GM20000 (cell line): ENCODE results near the gene C1orf216.
"Not testable (repeated sequence)": the region's sequence is repeated elsewhere in the genome, so short reads cannot be mapped to it uniquely, and the experiment has no call there.

ENCODE experiments used
- DNase-seq: peaks from one replicate; pipeline ENCODE4 v3.0.0; 2012; ENCODE audit warnings: low spot score
- TF ChIP-seq, protein P1 (sequence below): IDR thresholded peaks from 2 replicates; pipeline ENCODE4 v1.5.1; 2012; ENCODE audit warnings: mild to moderate bottlenecking, control low read depth; ENCODE audit errors: extremely low read depth, missing control alignments

C1orf216 gene

DNA sequence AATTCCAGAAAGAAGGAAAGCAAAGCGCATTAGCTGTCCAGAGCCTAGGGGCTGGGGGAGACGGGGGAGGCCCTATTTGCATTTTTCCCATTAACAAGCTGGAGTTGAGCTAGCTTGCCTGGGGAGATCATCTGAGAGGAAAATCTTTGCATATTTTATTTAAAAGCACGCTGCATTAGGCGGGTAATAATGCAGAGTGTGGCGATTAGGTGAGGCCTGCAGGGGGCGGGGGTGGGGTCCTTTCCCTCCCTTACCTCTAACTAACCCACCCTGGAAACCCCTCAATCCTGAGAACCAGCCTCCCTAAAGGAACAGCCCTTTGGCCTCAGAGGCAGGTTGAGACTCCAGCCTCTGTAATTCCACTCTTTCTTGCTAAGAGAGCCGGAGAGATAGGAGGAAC lies 16.2 kb downstream of the C1orf216 start:
- TF ChIP-seq, protein P1, sequence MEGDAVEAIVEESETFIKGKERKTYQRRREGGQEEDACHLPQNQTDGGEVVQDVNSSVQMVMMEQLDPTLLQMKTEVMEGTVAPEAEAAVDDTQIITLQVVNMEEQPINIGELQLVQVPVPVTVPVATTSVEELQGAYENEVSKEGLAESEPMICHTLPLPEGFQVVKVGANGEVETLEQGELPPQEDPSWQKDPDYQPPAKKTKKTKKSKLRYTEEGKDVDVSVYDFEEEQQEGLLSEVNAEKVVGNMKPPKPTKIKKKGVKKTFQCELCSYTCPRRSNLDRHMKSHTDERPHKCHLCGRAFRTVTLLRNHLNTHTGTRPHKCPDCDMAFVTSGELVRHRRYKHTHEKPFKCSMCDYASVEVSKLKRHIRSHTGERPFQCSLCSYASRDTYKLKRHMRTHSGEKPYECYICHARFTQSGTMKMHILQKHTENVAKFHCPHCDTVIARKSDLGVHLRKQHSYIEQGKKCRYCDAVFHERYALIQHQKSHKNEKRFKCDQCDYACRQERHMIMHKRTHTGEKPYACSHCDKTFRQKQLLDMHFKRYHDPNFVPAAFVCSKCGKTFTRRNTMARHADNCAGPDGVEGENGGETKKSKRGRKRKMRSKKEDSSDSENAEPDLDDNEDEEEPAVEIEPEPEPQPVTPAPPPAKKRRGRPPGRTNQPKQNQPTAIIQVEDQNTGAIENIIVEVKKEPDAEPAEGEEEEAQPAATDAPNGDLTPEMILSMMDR = no peak
- no peak for DNase-seq

DNA sequence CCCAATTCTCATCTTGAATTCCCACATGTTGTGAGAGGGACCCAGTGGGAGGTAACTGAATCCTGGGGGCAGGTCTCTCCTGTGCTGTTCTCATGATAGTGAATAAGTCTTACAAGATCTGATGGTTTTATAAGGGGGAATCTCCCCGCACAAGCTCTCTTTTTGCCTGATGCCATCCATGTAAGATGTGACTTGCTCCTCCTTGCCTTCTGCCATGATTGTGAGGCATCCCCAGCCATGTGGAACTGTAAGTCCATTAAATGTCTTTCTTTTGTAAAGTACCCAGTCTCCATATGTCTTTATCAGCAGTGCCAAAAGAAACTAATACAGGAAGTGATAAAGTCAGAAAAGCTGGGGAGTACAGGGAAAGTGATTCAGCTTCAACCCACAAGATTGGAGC lies 19.5 kb downstream of the C1orf216 start:
- DNase-seq = not testable (repeated sequence)

DNA sequence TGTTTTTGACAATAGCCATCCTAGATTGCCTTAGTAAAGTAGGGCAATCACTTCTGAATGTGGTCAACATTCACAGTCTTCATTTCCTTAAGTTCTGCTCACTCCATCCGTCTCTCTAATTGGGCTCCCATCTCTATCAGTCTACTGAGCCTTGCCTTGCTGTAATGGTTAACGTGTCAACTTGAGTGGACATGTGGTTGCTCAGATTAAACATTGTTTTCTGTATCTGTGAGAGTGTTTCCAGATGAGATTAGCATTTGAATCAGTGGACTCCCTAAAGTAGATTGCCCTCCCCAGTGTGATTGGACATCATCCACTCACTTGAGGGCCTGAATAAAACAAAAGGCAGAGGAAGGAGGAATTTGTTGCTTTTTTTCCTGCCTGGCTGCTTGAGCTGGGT lies 26.4 kb downstream of the C1orf216 start:
- DNase-seq = no peak
- TF ChIP-seq, protein P1 = no peak

DNA sequence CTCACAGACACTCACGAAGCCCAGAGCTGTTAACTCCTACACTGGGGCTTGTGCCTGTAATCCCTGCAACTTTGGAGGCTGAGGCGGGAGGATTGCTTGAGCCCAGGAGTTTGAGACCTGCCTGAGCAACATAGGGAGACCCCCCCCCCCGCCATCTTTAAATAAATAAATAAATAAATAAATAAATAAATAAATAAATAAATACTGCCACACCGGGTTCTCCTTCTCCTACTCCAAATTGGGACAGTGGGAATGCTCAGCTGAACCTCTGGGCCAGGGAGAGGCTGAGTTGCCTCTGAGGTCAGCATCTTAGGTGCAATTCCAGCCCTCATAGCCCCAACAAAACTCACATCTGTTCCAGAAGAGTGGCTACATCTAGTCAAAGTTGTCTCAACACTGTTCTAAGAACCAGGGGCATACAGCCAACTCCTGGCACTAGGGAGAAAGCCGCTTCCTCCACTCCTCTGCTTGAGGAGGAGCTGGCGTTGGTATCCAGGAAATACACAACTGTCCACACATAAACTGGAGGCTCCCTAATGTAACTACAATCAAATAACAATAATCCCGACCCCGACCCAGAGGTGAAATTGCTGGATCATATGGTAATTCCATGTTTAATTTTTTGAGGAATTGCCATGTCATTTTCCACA lies 27.0 kb downstream of the C1orf216 start:
- no peak for DNase-seq
- TF ChIP-seq, protein P1 = no peak

DNA sequence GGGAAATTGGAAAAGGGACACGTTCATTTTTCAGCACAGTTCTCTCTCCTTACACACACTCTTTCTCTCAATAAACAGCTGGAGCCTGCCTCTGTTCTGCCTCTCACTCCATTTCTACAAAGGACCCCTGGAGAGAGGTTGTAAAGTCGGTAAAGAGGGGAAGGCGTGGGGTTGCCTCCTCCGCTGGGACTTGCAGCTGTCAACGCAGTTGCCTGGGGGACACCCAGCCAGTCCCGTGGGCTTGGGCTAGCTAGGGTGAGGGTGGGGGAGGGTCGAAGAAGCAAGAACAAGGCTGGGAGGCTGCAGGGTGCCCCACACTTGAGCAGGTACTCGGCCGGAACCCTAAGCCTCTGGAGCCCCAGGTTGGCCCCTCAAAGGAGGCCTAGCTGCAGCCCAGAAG lies 27.6 kb downstream of the C1orf216 start:
- DNase-seq = no peak
- TF ChIP-seq, protein P1 = no peak

DNA sequence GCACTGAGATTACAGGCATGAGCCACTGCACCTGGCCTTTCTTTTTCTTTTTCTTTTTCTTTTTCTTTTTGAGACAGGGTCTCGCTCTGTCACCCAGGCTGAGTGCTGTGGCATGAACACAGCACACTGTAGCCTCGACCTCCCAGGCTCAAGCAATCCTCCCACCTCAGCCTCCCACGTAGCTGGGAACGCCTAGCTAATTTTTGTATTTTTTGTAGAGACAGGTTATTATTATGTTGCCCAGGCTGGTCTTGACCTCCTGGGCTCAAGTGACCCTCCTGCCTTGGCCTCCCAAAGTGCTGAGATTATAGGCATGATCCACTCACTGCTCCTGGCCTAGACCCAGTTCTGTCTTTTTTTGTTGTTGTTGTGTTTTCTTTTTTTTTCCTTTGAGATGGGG lies 28.6 kb downstream of the C1orf216 start:
- not testable (repeated sequence) for DNase-seq

DNA sequence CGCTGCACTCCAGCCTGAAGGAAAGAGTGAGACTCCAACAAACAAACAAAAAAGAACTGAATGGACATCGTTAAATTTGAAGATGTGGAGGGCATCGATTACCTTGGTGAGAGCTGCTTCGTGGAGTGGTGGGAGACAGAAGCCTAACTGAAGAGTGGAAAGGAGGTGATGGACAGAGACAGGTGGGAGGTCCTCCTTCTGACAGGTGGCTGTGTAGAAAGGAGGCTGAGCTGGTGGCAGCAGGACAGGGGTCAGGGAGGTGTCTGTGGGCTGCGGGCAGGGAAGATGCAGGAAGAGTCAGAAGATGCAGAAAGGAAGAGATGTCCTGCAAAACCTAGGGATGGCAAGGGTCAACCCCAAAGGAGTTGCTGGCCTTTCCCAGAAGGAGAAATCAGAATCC lies 30.5 kb downstream of the C1orf216 start:
- DNase-seq = no peak

DNA sequence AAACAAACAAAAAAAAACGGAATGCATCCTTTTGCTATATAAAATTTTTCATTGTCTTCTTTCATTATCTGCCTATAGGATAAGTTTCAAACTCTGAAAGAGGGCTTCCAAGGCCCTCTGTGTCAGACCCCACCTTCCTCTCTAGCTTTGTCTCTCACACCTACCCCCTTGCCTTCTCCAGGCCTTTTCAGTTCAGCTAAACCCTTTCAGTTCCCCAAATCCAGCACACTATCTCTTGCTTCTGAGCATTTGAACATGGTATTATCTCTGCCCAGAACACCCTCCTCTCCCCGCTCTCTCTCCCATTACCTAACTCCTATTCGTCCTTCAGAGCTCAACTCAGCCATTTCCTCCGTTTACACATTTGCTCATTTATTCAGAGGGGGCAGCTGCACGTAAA lies 35.7 kb downstream of the C1orf216 start:
- peak; percentile 24 for DNase-seq
- TF ChIP-seq, protein P1 = no peak

More for the DNA sequence above, 30.5 kb downstream of the C1orf216 start:
- TF ChIP-seq, protein P1 = no peak

DNA sequence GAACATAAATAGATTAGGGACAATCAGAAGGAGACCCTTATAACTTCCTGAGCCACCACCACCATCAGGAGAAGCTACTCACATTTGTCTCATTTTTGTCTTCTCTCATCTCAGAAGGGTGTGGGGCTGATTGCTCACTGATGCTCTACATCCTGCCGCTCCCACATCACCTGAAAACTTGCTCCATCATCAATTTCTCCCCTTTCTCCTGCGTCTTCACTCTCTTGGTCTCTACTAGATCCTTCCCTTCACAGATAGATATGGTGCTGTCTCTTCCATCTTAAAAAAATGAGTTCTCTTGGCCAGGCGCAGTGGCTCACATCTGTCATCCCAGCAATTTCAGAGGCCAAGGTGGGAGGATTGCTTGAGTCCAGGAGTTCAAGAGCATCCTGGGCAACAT lies 38.4 kb downstream of the C1orf216 start:
- TF ChIP-seq, protein P1 = no peak
- no peak for DNase-seq
